SK-N-MC (cell line): ENCODE data around the gene METTL4.

Source experiments
- DNase-seq: peaks from one replicate; pipeline ENCODE4 v3.0.0-alpha.2; 2011; ENCODE audit warnings: low read depth, low spot score
- H3K27ac ChIP-seq: fragments of 200-600 bp; sonication (generic); 2 replicates; pipeline ENCODE4 v1.5.1; 2016; ENCODE audit warnings: mixed run types
- H3K36me3 ChIP-seq: fragments of 200-600 bp; sonication (generic); 2 replicates; pipeline ENCODE4 v1.6.1; 2017; ENCODE audit warnings: antibody characterized with exemption, low read length, mixed read lengths; ENCODE audit not compliant: insufficient read depth
- H3K4me3 ChIP-seq: fragments of 200-600 bp; sonication (generic); 2 replicates; pipeline ENCODE4 v1.5.1; 2016
- H3K9ac ChIP-seq: fragments of 200-600 bp; sonication (generic); 2 replicates; pipeline ENCODE4 v1.8.0; 2017; ENCODE audit warnings: mixed run types, mixed read lengths; ENCODE audit not compliant: insufficient read length
- H3K9me3 ChIP-seq: fragments of 200-600 bp; sonication (generic); 2 replicates; pipeline ENCODE4 v1.6.1; 2017; ENCODE audit warnings: low read depth, mild to moderate bottlenecking, antibody characterized with exemption, low read length, moderate library complexity, mixed read lengths
- EZH2 ChIP-seq: fragments of 200-600 bp; sonication (generic); IDR thresholded peaks from one replicate; pipeline ENCODE4 v1.6.1; 2017; ENCODE audit warnings: antibody characterized with exemption
- FOXP2 ChIP-seq: optimal IDR thresholded peaks from 2 replicates; pipeline ENCODE3; 2011; ENCODE audit warnings: mild to moderate bottlenecking, moderate library complexity; ENCODE audit not compliant: insufficient read depth; ENCODE audit errors: extremely low read length, control extremely low read depth
- POLR2AphosphoS5 ChIP-seq: IDR thresholded peaks from 2 replicates; pipeline ENCODE4 v1.6.1; 2012; ENCODE audit warnings: mild to moderate bottlenecking, low read depth, low read length, borderline replicate concordance

Gene METTL4

GRCh38 chr18:2597639-2598038, 26.3 kb upstream of the METTL4 start:
- TF ChIP-seq FOXP2 (no peak), EZH2 (no peak), POLR2AphosphoS5 (no peak)
- Histone ChIP-seq H3K27ac (no peak overlapping the region), H3K36me3 (peaks cover 67% of the 10 kb centered on the region), H3K4me3 (no peak overlapping the region), H3K9ac (no peak overlapping the region), H3K9me3 (no peaks in the 10 kb centered on the region)
- DNase-seq, result no peak

- Histone ChIP-seq H3K9me3 (no peaks in the 10 kb centered on the region), H3K27ac (no peak overlapping the region), H3K36me3 (peaks cover 79% of the 10 kb centered on the region), H3K9ac (no peak overlapping the region), H3K4me3 (no peak overlapping the region)
- TF ChIP-seq POLR2AphosphoS5 (no peak), EZH2 (no peak), FOXP2 (no peak)
- no peak for DNase-seq
Measured at GRCh38 chr18:2590303-2590702, 19.0 kb upstream of the METTL4 start.

- H3K4me3 ChIP-seq, result no peak overlapping the region
- DNase-seq, result no peak
- TF ChIP-seq POLR2AphosphoS5, result no peak
- no peak for TF ChIP-seq FOXP2
- no peak for TF ChIP-seq EZH2
- peak overlapping the region; percentile 56; the same call in 1 of the 2 replicates for H3K27ac ChIP-seq
- H3K9ac ChIP-seq, result no peak overlapping the region
- H3K9me3 ChIP-seq, result no peaks in the 10 kb centered on the region
- H3K36me3 ChIP-seq, result peaks cover 81% of the 10 kb centered on the region
Measured at GRCh38 chr18:2589345-2590068, 18.2 kb upstream of the METTL4 start.

- H3K36me3 ChIP-seq, result peaks cover 76% of the 10 kb centered on the region
- TF ChIP-seq FOXP2 (no peak), EZH2 (no peak)
- DNase-seq, result no peak
- H3K9me3 ChIP-seq, result no peaks in the 10 kb centered on the region
- H3K9ac ChIP-seq, result no peak overlapping the region
- H3K4me3 ChIP-seq, result no peak overlapping the region
- H3K27ac ChIP-seq, result peak overlapping the region; percentile 56; the same call in 1 of the 2 replicates
Measured at GRCh38 chr18:2588666-2589344, 17.5 kb upstream of the METTL4 start.

- Histone ChIP-seq H3K9ac (no peak overlapping the region), H3K4me3 (no peak overlapping the region), H3K27ac (no peak overlapping the region), H3K36me3 (peaks cover 72% of the 10 kb centered on the region), H3K9me3 (no peaks in the 10 kb centered on the region)
- TF ChIP-seq FOXP2 (no peak), POLR2AphosphoS5 (no peak), EZH2 (no peak)
- no peak for DNase-seq
Measured at GRCh38 chr18:2587788-2588187, 16.5 kb upstream of the METTL4 start.

- peak overlapping the region; percentile 95 for H3K9ac ChIP-seq
- H3K9me3 ChIP-seq, result no peaks in the 10 kb centered on the region
- TF ChIP-seq EZH2 (no peak), POLR2AphosphoS5 (no peak), FOXP2 (no peak)
- H3K27ac ChIP-seq, result no peak overlapping the region
- H3K36me3 ChIP-seq, result peaks cover 53% of the 10 kb centered on the region
- peak overlapping the region; percentile 99 for H3K4me3 ChIP-seq
- no peak for DNase-seq
Measured at GRCh38 chr18:2573408-2573807, 2.1 kb upstream of the METTL4 start.

GRCh38 chr18:2572892-2573291, 1.6 kb upstream of the METTL4 start:
- Histone ChIP-seq H3K9ac (peak overlapping the region; percentile 95), H3K9me3 (no peaks in the 10 kb centered on the region), H3K27ac (no peak overlapping the region), H3K4me3 (peak overlapping the region; percentile 99), H3K36me3 (peaks cover 47% of the 10 kb centered on the region)
- no peak for DNase-seq
- TF ChIP-seq EZH2, result no peak
- TF ChIP-seq FOXP2, result no peak
- TF ChIP-seq POLR2AphosphoS5, result no peak

GRCh38 chr18:2572171-2572569, 865 bp upstream of the METTL4 start:
- TF ChIP-seq FOXP2 (no peak), POLR2AphosphoS5 (no peak), EZH2 (no peak)
- peaks cover 45% of the 10 kb centered on the region for H3K36me3 ChIP-seq
- no peak for DNase-seq
- H3K9ac ChIP-seq, result peak overlapping the region; percentile 95
- H3K27ac ChIP-seq, result no peak overlapping the region
- no peaks in the 10 kb centered on the region for H3K9me3 ChIP-seq
- peak overlapping the region; percentile 99 for H3K4me3 ChIP-seq
